CD4-positive, alpha-beta T cell treated with Interleukin-10 for 1 hour (primary cell): ENCODE data around the gene DHX9.

Experiments used
- DNase-seq: peaks from one replicate; pipeline ENCODE4 v3.0.0-alpha.2; 2020

Gene DHX9

GRCh38 chr1:182839209-182840066 lies at the start of gene DHX9:
Gene DHX9, plus strand, starts transcription at chr1:182839347. Its CDS starts 3,220 bp downstream, at chr1:182842567.
- DNase-seq = peak; percentile 95

DNA sequence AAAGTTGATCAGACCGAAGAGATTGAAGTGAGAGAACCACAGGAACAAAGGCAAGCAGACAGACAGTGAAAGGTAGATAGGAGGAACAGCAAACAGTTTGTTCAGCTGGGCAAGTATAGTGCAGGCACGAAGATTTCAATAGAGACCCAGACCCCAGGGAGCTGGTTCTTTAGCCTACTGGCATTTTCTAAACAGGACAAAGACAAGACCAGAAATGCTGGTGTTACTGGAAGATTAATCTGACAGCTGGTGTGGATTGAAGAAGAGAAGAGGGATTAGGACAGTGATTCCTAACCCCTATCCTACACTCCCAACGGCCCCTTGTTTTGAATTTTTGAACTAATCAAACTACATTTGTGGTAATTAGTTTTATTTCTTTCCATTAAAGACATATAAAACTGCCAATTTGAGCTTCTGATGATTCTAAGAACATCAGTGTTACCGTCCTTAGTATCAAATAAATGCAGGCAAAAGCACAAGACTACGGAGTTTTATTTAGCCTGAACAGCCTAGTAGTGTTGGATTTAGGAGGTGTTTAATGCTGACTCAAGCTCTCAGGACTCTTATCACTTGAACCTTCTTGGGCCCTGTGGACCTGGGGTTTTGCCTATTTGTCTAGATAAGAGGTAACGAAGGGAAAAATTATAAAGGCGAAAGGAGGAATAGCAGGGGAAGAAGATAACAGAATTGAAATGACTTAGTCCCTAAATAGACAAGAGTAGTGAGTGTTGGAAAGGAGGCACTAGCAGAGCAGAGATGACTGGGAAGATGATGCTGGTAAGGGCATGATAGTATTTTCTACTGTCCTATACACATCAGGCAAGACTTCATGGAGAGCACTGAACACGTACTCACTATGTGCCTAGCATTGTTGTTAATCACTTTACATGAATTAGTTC lies 47.6 kb upstream of the DHX9 start:
- DNase-seq = no peak

DNA sequence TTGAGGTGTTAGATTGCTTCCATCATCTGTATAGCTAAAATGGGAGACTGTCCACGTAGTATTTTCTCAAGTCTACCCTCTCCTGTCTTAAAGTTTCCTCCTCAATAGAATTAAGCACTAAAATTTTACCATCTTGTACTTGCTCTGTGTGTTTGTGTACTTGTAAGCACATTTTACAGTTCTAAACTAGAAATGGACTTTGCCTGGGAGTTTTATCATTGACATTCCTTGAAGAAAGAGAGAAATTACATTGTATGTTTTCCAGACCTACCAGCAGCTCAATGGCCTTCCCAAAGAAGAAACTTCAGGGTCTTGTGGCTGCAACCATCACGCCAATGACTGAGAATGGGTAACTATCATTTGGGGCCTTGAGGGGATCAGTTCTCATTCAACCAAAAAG lies 45.1 kb upstream of the DHX9 start:
- DNase-seq = no peak

DNA sequence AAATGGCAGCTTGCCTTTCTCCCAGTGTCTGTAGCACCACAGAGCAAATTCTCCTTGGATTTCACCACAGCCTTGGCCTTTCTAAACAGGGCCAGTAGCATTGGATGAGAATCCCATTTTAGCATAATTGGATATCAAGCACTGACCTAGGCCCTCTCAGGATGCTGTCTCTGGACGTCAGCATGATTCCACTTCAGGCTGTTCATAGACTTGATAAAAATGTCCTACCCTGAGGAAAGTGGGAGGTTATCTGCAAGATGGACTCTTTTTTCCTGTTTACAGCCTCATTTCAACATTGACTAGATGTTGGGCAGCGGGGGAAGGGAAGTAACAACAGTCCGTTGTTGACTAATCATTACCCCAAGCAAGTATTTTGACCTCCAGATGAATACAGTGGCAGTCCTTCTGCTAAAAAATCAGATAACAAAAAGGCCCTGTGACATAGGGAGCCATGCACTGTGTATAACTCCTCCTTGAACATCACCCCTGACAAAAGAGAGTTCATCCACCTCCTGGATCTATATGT lies 44.4 kb upstream of the DHX9 start:
- DNase-seq = no peak

DNA sequence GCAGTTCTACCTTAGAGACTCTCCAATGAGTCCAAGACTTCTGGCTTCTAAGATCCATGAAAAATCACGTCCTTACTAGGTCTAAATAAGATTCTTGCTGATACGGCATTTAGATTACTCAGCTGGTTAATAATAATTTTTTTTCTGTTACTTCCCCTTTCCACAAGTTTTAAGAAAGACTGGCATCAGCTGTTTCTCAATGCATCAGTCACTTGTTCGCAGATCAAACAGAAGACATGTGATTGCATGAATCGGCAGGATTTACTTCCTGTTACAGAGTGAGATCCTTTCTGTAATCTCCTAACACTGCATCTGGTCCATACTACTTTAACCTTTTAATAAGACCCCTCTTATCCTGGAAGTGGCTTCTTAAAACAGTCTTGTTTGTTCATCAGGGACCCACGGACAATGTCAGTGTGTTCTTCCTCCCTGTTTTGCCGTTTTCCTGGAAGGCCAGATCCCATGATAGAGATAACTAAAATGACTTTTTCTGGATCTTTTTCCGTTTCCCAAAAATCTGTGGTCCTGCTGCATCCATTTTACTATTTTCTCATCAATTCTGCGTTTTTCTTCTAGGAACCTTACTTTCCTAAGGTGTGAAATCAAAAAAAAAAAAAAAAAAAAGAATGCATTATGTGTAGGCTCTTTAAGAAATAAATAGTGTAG lies 43.5 kb upstream of the DHX9 start:
- no peak for DNase-seq

DNA sequence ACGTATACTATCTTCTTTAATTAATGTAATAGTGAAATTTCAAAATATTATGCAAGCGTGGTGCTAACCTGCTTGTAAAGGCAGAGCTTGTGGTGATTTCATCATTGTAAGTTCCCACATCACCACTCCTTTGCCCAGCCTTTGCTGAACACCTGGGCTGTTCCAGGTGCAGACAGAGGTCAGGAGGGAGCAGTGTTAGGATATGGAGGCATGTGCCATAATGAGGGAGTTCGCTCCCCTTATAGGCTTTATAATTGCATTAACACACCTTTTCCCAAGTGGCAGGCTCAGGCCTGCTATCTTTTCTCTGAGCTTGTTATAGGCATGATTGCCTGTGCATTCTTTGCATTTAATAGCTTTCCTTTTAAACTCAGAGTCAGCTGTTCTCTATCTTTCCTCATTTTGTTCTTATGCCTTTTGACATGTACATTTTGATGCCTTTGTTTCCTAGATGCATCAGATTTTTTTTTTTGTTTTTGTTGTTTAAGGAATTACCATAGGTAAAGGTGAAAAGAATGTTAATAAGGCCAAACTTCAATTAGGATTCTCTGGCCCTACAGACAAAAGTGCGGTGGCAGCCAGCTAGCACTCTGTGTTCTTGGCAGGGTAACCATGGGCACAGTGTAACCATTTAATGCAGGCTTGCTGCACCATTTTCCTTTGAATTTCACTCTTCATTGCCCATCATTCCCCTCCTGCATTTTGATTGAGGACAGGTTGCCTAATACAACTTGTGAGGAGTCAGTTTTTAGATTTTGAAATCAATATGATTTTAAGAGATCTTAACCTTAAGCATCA lies 36.9 kb upstream of the DHX9 start:
- DNase-seq = no peak

DNA sequence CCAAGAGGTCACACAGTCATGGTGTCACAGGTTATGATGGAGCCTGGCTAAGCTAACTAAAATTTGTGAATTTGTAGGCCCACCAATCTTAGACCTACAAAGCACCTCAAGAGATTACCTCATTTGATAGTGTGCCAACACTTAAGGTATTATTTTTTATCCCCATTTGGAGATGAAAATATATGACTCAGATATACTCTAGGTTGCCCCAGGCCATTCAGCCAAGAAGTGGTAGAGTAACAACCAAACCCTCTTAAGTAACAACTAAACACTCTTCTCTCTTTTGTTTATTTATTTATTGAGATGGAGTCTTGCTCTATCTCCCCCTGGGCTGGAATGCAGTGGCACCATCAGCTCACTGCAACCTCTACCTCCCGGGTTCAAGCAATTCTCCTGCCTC lies 35.3 kb upstream of the DHX9 start:
- DNase-seq = no peak

GRCh38 chr1:182806015-182806678 lies 33.0 kb upstream of the DHX9 start:
- no peak for DNase-seq

- no peak for DNase-seq
These were observed 31.2 kb upstream of the DHX9 start for GRCh38 chr1:182807907-182808306.

GRCh38 chr1:182809414-182809957 lies 29.7 kb upstream of the DHX9 start:
- no peak for DNase-seq

GRCh38 chr1:182811975-182812722 lies 27.0 kb upstream of the DHX9 start:
- DNase-seq = no peak

DNA sequence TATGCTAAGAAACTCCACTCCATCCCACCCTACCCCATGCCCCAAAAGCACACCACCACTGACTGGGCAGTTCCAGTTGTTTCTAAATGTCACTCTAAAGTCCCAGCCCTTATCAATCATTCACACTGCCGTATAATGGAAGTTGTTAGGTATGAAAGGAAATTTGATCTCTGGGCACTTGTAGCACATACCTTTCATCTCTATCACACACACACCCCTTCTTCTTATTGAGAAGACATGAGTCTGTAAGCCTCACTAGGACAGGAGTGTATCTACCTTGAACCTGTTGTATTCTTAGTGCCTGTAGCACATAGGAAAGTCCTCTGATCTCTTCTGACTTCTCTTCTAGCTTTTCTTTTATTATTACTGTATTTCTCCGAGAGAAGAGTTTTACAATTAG lies 22.3 kb upstream of the DHX9 start:
- no peak for DNase-seq

GRCh38 chr1:182817802-182818201 lies 21.3 kb upstream of the DHX9 start:
- DNase-seq = no peak

GRCh38 chr1:182823220-182823619 lies 15.9 kb upstream of the DHX9 start:
- DNase-seq = no peak

DNA sequence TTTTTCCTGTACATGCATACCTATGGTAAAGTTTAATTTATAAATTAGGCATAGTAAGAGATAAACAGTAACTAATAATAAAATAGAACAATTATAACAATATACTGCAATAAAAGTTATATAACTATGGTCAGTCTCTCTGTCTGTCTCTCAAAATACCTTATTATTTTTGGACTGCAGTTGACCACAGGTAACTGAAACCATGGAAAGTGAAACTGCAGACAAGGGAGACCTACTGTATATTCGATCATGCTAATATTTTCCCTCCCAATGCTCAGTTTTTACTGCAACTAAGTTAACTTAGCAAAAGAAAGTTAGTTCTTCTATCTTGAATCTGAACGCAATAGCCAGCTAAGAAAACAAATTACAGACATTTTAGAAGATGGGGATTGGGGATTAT lies 12.3 kb upstream of the DHX9 start:
- DNase-seq = no peak

GRCh38 chr1:182829285-182829932 lies 9.7 kb upstream of the DHX9 start:
- DNase-seq = no peak

- DNase-seq = no peak
These were observed 5.9 kb upstream of the DHX9 start for GRCh38 chr1:182833271-182833670.

GRCh38 chr1:182834326-182834725 lies 4.8 kb upstream of the DHX9 start:
- DNase-seq = no peak

DNA sequence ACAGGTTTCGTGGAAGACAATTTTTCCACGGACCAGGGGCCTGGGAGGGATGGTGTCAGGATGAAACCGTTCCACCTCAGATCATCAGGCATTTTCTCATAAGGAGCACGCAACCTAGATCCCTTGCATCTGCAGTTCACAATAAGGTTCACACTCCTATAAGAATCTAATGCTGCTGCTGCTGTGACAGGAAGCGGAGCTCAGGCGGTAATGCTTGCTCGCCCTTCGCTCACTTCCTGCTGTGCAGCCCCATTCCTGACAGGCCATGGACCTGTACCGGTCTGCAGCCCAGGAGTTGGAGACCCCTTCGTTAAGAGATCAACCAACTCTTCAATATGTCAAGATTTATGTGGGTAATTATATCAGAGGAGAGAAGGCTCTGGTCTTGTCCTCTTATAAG lies 3.3 kb upstream of the DHX9 start:
- no peak for DNase-seq

- peak; percentile 24 for DNase-seq
These were observed 2.3 kb downstream of the DHX9 start for GRCh38 chr1:182841368-182841988.
